Myocyte (in vitro differentiated cells): Measurements from ENCODE around the gene STT3B. TPM values are rescaled to one million over a fixed set of nuclear protein-coding genes. Genes with fewer than 3 reads are reported as not detected.

Experiments used
- DNase-seq: peaks from one replicate; pipeline ENCODE4 v3.0.0-alpha.2; 2012; ENCODE audit warnings: low read depth
- total RNA-seq: library from RNA; depleted of rRNA; stranded (reverse); fragments of >200 nt; gene quantifications from 2 replicates; pipeline ENCODE4 v1.2.3, GENCODE V29; 2014

STT3B gene
- total RNA-seq, 1 donor from 2014 or later = 154 TPM

DNA sequence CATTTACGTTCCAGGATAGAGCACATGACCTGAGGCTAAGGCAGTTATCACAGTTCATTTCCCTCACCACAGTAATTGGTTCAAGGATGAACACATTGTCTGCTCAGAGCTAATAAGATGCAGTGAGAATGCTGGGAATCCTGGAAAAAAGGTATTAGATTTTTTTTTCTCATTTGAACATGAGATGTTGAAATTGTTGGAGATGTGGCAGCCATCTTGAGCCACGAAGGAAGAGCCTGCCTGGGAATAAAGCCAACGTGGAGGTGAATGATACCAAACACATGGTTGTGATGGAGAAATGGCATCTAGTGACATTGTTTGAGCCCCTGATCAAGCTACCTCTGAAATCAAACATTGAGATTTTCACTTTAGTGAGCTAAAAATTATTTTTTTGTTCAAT is 16.0 kb upstream of the STT3B start:
- DNase-seq = no peak

DNA sequence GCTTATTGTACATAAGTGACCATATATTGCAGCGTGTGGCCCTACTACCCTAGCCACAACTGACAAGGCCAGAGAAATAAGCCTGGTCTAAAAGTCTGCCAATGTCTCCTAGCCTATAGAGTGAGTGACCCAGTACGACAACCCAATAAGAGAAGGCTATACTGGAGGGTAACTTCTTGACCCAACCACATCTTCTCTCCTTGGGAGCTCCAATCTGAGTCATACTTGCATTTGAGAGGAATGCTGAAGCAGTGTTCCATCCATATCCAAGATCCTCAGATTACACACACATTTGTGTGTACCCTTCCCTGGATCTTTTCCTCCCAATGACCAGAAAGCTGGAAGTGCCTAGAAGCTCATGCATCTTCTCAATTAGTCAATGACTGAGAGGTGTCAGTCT is 11.3 kb upstream of the STT3B start:
- no peak for DNase-seq

DNA sequence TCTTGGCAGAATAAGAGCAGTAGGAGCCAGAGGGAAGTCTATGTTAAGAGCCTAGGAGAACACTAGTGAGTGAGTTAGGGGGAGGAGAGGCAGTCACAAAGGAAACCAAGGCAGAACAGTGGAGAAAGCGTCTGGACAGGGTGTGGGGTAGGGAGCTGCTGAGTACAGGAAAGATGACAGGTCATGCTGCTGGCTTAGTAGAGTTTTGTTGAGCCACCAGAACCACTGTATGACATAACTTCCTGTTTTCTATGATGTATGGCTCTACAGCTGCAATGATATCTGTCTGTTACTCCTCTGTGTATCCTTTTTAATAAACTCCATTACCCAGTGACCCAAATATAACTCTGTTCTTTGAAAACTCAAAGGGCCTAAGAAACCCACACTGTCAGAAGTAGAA is 10.6 kb upstream of the STT3B start:
- peak; percentile 24 for DNase-seq

DNA sequence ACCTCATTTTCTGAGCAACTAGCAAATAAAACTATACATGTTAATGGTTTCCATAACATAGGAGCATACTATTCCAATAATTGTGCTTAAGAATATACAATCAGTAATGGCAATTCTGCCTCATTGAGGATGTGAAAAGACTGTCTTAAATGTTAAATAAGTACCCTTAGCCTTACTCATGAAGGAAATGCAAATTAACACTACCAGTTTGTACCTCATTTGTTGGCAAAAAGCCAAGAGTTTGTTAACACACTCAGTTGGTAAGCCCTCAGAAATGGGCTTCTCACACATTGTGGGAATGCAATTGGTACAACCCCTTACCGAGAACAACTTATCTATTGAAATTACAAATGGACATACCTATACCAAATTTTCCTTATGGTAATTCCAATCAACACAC is 9.2 kb upstream of the STT3B start:
- no peak for DNase-seq

DNA sequence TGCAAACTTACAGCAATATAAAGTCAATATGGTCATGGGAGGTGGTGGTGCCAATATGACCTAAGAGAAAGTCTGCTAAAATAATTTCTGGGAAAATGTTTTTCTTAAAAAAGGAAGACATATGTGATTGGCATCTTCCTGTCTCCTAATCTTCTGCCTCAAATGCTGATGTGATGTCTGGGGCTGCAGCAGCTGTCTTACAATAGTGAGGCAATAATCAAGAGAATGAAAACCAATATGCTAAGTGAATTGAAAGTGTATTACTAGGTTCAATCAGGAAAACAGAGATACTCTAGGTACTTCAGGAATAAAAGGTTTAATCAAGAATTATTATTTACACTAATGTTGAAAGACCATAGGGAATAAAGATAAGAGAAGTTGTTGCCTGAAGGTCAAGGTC is 7.2 kb upstream of the STT3B start:
- no peak for DNase-seq

DNA sequence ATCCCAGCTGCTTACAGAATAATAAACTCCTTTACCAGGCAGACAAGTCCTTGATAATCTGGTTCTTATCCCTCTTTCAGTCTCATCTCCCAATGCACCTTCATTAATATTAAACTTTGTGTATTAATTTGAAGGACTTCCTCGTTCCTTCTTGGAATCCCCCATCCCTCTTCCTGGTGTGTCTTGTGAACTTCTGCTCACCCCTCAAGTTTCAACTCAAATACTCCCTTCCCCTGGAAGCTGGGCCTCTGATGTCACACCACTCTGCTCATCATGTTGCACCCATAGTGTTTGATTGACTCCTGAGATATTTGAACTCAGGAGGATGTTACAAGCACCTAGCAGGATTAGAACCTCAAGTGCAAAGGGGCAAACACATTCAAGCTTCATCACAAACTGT is 3.3 kb upstream of the STT3B start:
- no peak for DNase-seq

DNA sequence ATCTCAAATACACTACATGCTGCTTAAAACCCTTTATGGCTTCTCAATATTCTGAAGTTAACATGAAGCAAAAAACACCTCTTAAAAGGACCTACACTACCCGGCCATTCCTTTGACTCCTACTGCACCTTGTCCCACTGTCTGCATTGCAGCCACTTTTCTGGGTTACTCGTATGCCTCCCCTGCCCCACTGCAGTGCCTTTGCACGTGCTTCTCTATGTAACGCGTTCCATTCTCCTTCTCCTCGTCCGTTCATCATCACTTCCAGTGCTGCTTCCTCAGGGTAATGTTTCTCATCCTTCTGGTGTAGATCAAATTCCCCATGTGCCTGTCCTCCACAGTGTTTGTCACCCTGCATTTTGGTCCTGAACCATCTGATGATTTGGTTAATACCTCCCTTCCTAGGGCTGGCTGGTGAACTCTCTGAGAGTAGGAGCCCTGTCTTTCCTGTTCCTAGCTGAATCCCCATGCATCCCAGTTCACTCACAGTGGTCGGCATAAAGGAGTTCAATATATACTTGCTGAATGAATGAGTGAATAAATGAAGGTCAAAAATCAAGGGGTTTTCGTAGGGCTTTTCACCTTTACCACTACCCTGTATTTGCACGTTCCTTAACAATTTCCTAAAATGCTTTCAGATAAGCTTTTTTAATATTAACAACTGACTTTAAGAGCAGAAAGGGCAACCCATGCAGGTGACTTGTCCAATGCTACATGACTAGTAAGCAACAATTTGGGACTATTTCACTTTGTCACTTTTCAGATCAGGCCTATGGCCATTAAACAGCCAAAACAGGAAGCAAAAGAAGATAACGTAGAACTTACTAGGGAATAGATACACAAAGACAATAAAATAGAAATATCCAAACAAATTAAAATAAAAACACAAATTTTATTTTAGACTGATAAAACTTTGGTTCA is 2.4 kb upstream of the STT3B start:
- no peak for DNase-seq

DNA sequence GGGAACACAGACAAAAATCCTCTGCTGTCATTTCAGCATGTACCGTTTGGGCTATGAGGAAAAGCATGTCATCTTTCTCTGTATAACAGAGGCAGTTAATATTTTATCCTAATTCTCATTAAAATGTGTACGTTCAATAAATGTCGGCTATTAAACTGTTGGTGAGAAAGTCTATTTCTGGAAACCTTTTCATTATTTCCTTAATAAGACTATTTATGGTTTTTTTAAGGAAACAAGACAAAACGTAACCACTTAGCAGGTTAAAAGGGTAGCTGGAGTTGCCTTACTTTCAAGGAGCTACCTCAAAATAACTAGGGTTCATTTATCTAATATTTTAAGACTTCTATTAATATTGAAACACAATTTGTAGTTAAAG is 1.8 kb upstream of the STT3B start:
- DNase-seq = no peak

DNA sequence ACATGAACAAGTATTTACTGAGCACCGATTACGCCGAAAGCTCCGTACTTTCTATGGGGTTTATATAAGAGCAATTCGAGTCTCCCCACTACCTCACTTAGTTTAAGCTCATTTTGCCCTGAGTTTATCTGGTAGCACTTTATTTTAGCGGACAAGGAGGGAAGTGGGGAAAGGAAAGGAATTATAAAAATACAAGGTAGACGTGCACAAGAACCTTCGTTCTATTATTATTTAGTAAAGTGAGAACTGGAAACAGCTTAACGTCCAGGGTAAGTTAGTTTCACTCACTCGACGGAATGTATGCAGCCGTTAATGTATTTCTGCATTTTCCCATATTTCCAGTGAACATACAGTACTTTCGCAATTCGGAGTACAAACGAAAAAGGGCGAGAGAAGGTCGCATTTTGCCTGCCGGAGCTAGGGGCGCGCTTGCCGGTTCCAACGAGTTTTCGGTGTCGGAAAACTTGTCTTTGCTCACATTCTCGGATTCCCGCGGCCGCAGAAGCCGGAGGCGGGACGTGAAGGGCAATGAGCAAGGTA is 1.2 kb upstream of the STT3B start:
- DNase-seq = no peak

DNA sequence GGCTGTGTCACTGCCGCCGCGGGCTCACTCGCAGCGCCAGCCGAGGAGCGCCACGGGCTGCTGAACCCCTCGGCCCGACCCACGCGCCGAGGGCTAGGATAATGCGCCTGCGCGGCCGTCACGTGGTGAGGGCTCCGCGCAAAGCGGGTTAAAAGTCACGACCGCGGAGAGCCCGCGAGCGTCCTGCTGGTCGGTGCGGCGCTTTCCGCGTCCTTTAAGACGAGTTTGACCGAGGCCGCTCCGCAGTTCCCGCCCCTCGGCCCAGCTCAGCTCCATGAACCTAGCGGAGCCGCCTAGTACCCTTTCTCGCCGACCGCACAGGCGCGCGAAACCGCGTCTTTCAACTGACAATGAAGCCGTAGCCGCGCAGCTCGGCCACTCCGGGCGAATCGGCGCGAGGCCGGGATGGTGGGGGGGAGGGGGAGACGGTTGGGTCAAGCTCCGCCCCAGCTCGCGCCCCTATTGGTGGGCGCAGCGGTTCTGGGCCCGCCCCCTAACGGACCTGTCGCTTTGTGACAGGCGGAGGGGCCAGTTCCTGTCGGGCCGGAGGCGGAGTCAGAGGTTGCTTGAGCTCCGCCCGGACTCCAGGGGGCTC is 636 bp upstream of the STT3B start:
- peak; percentile 99 for DNase-seq

DNA sequence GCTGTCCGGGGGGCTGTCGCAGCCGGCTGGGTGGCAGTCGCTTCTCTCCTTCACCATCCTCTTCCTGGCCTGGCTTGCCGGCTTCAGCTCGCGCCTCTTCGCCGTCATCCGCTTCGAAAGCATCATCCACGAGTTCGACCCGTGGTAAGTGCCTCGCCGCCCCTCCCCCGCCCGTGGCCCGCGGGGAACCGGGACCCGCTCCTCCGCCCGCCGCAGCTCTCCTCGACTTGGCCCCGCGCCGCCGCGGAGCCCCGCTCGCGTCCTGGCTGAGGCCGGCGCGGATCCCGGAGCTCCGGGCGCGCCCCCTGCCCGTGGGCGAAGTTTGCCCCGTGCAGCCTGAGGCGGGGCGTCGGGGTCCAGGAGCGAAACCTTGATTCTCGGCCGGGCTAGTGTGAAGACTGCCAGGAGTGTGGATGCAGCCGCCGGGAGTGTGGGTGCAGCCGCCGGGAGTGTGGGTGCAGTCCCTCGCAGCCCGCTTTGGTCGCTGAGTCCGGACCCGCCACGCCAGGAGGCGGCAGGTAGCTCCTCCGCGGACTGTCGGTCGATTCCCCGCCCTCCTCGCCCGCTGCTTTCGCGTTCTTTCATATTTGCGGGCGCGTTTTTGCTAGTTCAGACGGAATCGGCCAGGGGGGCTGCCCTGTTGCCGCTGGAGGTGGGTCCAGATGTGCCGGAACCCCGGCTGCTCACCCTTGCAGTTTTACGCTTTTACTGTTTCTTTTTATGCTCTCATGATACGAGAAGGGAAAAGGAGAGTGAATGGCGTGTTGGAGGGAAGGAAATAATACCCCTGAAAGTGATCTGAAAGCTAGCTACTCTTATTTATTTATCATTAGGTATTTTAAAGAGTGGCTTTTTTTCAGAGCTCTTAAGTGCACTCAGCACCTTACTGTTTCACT is 692 bp downstream of the STT3B start:
- DNase-seq = peak; percentile 49

DNA sequence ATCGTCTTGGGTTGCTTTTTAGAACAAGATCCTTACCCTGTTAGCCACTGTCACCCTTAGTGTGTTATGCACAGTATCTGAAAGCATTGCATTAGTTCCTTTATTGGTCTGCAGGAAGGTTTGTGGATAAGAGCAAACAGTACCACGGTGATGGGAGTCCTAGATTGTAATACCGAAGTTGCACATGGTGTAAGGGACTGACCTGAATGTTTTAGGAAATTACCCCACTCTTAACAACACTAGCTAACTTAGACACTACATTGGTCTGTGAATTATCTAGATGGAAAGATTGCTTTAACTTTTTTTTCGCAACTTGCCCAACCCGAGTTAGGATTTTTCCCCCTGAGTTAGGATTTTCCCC is 1.3 kb downstream of the STT3B start:
- peak; percentile 23 for DNase-seq

DNA sequence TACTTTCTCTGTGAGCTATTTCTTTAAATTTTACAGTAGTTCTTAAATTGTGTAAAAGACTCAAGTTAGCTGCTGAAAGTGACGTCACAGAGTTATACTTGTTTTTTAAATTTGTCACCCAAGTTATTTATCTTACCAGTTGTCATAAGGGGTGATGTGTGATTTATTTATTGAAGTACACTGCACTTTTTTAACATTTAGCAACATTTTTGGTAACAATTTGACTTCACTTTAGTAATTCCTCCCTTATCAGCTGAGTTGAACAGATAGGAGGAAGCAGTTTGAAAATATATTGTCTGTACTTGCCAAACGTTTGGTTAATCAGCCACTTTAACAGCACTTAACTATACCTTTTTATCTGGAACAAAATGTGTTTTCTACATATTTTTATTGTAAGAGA is 3.8 kb downstream of the STT3B start:
- no peak for DNase-seq

DNA sequence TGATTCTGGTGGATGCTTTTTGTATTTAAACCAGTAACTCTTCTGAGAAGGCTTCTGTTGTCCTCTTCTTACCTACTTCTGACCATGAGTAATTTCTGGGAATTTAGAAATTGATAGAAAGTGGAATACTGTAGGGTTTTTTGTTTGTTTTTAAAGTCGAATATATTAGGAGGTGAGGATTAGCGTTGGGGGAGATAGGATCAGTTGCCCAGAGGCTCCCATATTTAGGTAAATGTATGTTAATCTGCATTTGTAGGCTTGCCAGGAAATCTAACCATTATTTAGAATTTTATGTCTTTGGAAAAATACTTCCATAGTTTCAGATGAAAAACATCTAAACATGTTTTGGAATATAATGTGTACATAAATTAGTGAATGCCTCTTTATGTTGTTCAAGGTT is 6.1 kb downstream of the STT3B start:
- no peak for DNase-seq

DNA sequence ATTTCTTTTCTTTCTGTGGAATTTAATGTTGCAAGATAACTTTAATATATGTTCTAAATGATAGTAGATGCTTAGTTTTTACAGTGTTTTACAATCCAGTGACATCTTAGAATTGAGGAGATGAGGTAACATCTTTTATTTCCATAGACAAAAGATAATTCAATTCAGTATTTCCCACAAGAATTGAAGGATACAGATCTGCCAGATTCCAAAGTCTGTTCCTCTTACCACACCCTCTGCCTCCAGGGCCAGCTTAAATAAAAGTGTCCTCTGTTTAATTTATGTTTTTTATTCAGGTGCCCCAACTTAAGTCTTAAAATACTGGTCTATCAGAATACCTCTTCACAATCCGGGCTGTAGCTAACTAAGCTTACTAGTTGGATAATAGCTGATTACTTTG is 6.5 kb downstream of the STT3B start:
- DNase-seq = no peak

DNA sequence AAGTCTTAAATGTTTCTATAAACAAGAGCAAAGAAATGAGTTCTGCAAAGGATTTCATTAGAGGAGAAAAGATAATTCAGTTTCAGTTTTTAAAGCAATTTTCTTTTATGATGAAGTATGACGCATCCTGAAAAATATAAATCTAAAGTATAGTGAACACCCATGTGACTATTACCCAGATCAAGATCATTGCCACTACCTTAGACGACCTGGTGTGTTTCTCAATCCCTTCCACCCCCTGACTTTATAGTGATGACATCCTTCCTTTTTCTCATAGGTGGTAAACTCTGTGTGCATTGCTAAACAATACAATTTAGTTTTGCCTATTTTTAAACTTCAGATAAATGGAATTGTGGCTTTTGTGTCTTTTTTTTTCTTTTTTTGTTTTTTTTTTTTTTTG is 8.4 kb downstream of the STT3B start:
- no peak for DNase-seq

DNA sequence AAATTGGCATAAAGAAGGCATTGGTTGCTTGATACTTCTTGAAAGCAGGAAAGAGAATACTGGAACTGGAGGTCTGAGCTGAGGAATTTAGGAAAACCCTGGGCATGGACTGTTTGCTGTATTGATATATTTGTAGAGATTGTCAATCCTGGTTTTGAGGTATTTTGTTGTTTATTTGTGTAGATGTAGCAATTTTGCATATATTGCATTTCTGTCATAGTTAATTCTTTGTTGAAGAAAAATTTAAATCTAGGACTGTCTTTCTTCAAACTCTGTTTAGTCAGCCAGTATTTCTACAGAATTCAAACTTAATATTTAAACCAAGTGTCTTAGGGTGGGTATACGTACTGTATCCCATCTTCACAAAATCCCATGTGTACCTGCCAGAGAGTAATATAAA is 9.5 kb downstream of the STT3B start:
- no peak for DNase-seq

DNA sequence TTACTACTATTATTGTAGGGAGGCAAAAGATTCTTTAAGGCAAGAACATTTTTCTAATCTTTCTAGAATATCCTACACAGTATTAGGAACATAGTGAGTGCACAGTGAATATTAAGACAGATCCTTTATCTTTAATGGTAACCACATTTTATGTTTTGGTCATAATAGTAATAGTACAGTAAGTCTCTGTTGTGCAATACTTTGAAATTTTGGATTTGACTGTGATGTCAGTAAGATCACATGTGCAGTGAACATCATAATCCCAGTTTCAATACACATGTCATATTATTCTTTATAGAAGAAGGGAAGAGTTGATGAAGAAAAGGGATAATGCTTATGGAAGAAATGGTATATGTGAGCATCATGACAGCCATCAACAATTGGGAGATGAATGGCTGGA is 10.7 kb downstream of the STT3B start:
- no peak for DNase-seq

DNA sequence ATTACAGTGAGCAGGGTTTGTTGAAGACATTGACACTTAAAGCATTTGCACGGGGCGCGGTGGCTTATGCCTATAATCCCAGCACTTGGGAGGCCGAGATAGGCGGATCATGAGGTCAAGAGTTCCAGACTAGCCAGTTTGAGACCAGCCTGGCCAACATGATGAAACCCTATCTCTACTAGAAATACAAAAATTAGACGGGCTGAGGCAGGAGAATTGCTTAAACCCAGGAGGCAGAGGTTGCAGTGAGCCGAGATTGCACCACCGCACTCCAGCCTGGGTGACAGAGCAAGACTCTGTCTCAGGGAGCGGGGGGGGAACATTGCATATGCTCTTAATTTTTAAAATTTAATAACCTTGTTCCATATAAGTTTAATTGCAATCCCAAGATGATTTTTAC is 11.9 kb downstream of the STT3B start:
- DNase-seq = no peak

DNA sequence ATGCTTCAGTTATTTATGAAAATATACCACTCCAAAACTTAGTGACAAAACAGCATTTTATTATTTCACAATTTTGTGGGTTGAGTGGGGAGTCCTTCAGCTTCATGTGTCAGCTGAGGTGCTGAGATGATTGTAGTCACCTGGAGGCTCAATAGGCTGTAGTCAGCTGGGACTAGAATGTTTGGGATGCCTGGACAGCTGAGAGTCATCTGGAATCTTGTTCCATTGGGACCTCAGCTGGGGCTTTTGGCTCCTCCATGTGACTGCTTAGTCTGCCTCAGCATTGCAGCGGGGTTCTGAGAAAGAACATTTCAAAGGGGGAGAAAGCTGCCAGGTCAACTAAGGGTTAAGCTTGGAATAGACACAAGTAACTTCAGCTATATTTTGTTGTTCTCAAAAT is 13.4 kb downstream of the STT3B start:
- peak; percentile 47 for DNase-seq

DNA sequence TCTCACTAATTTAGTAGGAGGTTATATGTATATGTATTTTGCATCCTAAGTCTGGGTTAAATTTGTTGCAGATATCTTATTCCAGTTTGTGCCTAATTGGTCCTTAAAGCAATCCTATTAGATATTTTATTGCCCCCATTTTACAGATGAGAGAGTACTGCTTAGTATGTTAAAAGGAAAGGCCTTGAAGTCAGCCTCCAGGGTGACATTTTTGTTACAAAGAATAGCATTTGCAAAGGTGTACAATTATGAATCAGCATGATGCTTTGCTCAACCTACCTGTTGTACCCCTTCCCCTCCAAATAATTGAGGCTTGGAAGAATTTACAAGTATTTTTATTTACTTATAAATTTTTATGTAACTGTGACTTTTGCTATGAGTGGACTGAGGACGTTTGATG is 14.0 kb downstream of the STT3B start:
- no peak for DNase-seq
